LNCAP (cell line): Measurements from ENCODE around the gene ENC1.

Experiments used
- CTCF ChIP-seq: fragments of 450-650 bp; IDR thresholded peaks from 2 replicates; pipeline ENCODE4 v1.5.1; 2017; ENCODE audit warnings: mild to moderate bottlenecking

Gene ENC1

GRCh38 chr5:74621492-74621891 lies 19.0 kb downstream of the ENC1 start:
- TF ChIP-seq CTCF, result no peak

GRCh38 chr5:74619308-74619707 lies 21.2 kb downstream of the ENC1 start:
- TF ChIP-seq CTCF, result no peak

DNA sequence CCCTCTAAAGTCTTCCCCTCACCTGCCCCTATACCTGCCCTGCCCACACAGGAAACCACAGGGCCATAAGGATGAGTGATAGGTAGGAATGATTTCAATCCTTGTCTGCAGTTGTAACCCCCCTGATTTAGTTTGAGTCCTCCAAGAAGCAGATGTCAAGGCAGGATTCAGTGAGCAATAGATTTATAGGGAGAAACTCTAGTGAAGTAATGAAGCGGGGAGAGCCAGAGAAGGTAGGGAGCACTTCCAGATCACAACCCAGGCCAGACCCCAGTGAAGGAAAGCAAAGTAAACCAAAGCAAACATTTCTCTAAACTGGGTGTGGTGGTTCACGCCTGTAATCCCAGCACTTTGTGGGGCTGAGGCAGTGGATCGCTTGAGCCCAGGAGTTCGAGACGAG lies 22.4 kb downstream of the ENC1 start:
- no peak for TF ChIP-seq CTCF

GRCh38 chr5:74617202-74617601 lies 23.3 kb downstream of the ENC1 start:
- TF ChIP-seq CTCF, result no peak

GRCh38 chr5:74616236-74617146 lies 24.0 kb downstream of the ENC1 start:
- no peak for TF ChIP-seq CTCF

DNA sequence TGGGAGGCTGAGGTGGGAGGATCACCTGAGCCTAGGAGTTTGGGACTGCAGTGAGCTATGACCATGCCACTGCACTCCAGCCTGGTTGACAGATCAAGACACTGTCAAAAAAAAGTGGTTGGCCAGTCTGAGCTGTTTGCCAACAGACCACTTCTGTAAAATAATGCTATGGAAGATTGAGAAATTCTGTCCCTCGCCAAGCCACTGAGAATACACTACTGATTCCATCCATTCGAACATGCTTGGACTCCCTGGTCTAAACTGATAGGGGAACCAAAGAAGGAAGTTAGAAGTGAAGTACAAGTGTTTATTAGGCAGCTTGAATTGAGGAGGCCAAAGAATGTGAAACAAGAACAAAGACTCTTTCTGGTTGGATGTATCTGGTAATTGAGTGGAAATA lies 27.2 kb downstream of the ENC1 start:
- no peak for TF ChIP-seq CTCF

DNA sequence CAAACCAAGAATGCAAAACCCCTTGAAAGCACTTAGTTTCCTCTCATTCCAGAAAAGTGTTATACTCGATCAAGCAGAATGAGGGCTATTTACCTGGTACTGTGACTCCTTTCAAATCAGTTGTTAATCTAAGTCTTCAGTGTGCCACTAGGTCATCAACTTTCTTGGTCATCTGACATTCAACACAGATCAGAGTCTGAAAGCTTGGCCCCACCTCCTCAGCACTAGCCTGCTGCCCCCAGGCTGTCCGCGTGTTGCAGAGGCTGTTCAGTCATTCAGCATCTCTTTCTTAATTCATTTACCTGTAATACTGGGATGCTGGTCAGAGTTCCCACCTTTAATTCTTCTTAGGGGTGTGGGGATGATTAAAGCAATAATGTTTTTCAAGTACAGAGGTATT lies 28.5 kb downstream of the ENC1 start:
- no peak for TF ChIP-seq CTCF
